LNCaP clone FGC (cell line): ENCODE results near the gene RNF14.

ENCODE experiments used
- DNase-seq: peaks from one replicate; pipeline ENCODE4 v3.0.0-alpha.2; 2011; ENCODE audit warnings: low read depth
- H3K4me3 ChIP-seq: 2 replicates; pipeline ENCODE4 v1.5.1; 2011; ENCODE audit warnings: mild to moderate bottlenecking, low read depth, low read length, control low read depth
- CTCF ChIP-seq: IDR thresholded peaks from 2 replicates; pipeline ENCODE4 v1.5.1; 2012; ENCODE audit warnings: mild to moderate bottlenecking; ENCODE audit not compliant: control insufficient read depth, insufficient read depth; ENCODE audit errors: extremely low read depth

RNF14 gene

GRCh38 chr5:141965071-141965470 is 3.8 kb upstream of the RNF14 start:
- no peak overlapping the region for H3K4me3 ChIP-seq
- TF ChIP-seq CTCF = no peak
- DNase-seq = no peak

GRCh38 chr5:141966275-141966962 is 2.5 kb upstream of the RNF14 start:
- DNase-seq = no peak
- no peak overlapping the region for H3K4me3 ChIP-seq
- TF ChIP-seq CTCF = no peak

GRCh38 chr5:141966963-141967333 is 2.0 kb upstream of the RNF14 start:
- H3K4me3 ChIP-seq = no peak overlapping the region
- TF ChIP-seq CTCF = no peak
- DNase-seq = no peak

GRCh38 chr5:141969783-141970771 is 1.2 kb downstream of the RNF14 start:
- peak overlapping the region; percentile 87 for H3K4me3 ChIP-seq
- no peak for TF ChIP-seq CTCF
- DNase-seq = peak; percentile 40

GRCh38 chr5:141973871-141974595 is 5.1 kb downstream of the RNF14 start:
- H3K4me3 ChIP-seq = no peak overlapping the region
- no peak for DNase-seq
- no peak for TF ChIP-seq CTCF

- no peak overlapping the region for H3K4me3 ChIP-seq
- TF ChIP-seq CTCF = no peak
- DNase-seq = no peak
These were observed 7.3 kb downstream of the RNF14 start for GRCh38 chr5:141976176-141976575.
